Loucy (cell line): ENCODE measurements around the gene ADCY4.

Experiments used
- EZH2phosphoT487 ChIP-seq: fragments of 200-600 bp; IDR thresholded peaks from 2 replicates; pipeline ENCODE4 v1.6.1; 2018; ENCODE audit warnings: antibody characterized with exemption, mild to moderate bottlenecking, moderate library complexity, borderline replicate concordance
- TF ChIP-seq, protein P1 (sequence below): fragments of 200-600 bp; sonication (generic); conservative IDR thresholded peaks from 2 replicates; pipeline ENCODE4 v1.5.1; 2014; ENCODE audit warnings: mild to moderate bottlenecking, antibody characterized with exemption, low read length

GRCh38 chr14:24377126-24377525 is 42.3 kb upstream of the ADCY4 start:
- TF ChIP-seq, protein P1, sequence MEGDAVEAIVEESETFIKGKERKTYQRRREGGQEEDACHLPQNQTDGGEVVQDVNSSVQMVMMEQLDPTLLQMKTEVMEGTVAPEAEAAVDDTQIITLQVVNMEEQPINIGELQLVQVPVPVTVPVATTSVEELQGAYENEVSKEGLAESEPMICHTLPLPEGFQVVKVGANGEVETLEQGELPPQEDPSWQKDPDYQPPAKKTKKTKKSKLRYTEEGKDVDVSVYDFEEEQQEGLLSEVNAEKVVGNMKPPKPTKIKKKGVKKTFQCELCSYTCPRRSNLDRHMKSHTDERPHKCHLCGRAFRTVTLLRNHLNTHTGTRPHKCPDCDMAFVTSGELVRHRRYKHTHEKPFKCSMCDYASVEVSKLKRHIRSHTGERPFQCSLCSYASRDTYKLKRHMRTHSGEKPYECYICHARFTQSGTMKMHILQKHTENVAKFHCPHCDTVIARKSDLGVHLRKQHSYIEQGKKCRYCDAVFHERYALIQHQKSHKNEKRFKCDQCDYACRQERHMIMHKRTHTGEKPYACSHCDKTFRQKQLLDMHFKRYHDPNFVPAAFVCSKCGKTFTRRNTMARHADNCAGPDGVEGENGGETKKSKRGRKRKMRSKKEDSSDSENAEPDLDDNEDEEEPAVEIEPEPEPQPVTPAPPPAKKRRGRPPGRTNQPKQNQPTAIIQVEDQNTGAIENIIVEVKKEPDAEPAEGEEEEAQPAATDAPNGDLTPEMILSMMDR: no peak
- TF ChIP-seq EZH2phosphoT487: no peak
